LNCAP (cell line): ENCODE measurements around the gene PPP1R36.

Experiments
- TF ChIP-seq, protein P1 (sequence below): fragments of 450-650 bp; IDR thresholded peaks from 2 replicates; pipeline ENCODE4 v1.5.1; 2017; ENCODE audit warnings: mild to moderate bottlenecking

Gene PPP1R36

DNA sequence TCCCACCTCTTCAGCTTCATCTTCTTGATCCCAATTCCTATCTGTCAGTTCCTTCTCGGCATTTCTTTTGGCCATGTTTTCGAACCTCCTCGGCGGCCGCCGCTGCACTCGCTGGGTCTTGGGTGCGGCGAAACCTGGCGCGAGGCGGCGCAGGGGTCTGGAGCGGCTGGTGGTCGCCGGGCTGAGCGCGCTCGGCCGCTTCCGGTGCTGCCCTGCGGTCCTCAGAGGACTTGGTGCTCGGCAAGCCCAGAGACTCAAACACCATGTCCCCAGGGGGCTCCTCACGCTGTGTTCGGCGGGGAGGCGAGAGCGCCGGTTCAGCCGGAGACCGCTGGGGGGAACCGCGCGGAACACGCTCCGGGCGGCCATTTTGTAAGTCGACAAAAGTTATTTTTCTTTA lies 51.8 kb downstream of the PPP1R36 start:
- TF ChIP-seq, protein P1, sequence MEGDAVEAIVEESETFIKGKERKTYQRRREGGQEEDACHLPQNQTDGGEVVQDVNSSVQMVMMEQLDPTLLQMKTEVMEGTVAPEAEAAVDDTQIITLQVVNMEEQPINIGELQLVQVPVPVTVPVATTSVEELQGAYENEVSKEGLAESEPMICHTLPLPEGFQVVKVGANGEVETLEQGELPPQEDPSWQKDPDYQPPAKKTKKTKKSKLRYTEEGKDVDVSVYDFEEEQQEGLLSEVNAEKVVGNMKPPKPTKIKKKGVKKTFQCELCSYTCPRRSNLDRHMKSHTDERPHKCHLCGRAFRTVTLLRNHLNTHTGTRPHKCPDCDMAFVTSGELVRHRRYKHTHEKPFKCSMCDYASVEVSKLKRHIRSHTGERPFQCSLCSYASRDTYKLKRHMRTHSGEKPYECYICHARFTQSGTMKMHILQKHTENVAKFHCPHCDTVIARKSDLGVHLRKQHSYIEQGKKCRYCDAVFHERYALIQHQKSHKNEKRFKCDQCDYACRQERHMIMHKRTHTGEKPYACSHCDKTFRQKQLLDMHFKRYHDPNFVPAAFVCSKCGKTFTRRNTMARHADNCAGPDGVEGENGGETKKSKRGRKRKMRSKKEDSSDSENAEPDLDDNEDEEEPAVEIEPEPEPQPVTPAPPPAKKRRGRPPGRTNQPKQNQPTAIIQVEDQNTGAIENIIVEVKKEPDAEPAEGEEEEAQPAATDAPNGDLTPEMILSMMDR: no peak

DNA sequence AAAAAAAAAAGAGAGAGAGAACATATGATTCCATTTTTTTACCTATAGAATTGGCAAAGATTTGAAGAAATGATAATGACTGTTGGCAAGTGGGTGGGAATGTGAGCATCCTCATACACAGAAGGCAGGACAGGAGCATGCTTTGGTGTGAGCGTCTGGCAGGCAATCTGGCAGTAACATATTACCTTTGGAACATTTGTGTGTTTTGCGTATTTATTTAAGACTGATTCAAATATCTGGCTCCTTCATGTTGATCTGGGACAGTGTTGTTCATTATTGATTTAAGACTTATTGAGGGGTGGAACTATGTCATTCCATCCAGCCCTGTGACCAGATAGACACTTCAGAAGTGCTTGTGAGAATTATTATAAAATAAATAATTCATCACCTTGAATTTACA lies 53.1 kb downstream of the PPP1R36 start:
- TF ChIP-seq, protein P1: no peak

DNA sequence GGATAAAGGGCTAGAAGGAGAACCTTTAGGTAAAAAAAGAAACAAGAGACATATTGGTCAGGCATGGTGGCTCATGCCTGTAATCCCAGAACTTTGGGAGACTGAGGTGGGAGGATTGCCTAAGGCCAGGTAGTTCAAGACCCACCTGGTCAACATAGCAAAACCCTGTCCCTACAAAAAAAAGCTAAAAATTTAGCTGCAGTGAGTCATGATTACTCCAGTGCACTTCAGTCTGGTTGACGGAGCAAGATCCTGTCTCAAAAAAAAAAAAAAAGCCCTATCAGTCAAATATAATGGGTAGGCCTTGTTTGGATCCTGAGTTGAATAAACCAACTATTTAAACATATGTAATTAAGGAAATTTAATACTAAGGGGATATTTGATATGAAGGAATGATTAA lies 54.2 kb downstream of the PPP1R36 start:
- TF ChIP-seq, protein P1: no peak

GRCh38 chr14:64604881-64605280 lies 55.1 kb downstream of the PPP1R36 start:
- TF ChIP-seq, protein P1: no peak

GRCh38 chr14:64605926-64606685 lies 56.3 kb downstream of the PPP1R36 start:
- TF ChIP-seq, protein P1: no peak

DNA sequence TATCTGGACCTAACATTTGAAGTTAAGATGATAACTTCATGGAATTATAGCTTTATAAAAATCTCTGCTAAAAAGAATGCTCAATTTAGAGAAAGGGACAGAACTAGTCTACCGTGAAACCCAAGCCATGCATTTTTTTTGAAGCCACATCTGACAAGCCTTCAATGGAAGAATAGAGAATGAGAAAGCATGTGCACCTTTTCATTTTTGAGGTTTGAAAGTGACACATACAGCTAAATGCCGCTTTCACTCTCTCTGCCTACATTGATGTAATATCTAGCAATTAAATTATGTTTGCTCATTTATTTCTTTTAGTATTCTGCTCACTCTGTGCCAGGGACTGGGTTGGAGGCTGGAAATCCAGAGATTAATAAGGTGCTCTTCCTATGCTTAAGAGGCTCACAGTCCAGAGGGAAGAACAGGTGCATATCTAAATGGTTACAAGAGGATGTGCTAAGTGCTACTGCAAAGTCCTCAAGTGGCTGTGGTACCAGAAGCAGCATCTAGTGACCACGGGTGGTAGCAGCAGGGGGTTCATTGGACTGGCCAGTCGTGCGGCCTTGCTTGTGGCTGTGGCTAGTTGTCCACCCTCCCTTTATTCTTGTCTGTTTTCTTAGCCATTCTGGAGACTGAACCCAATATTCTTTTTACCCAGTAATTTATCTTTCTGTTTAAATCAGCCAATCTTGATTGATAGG lies 60.4 kb downstream of the PPP1R36 start:
- TF ChIP-seq, protein P1: no peak

GRCh38 chr14:64611358-64612020 lies 61.7 kb downstream of the PPP1R36 start:
- TF ChIP-seq, protein P1: no peak
